Ammon's horn (tissue), 1 donor: ENCODE results near the gene DCLRE1A.
A peak's percentile ranks its signal among the peaks of the same experiment; 100 is the strongest.

Experiments
- DNase-seq: peaks from one replicate; pipeline ENCODE4 v3.0.0-alpha.2; 2016; ENCODE audit warnings: low spot score

Gene DCLRE1A

GRCh38 chr10:113854013-113854760, at the start of gene DCLRE1A, which contains the start of gene NHLRC2:
Gene DCLRE1A, minus strand, starts transcription at chr10:113854082. Its CDS starts 900 bp downstream, at chr10:113853182.
Gene NHLRC2, plus strand, starts transcription at chr10:113854661. Its CDS starts 212 bp downstream, at chr10:113854873.
- peak; percentile 87 for DNase-seq

- DNase-seq = no peak
Measured at GRCh38 chr10:113899952-113900598, 46.2 kb upstream of the DCLRE1A start.

GRCh38 chr10:113897693-113898618, 44.1 kb upstream of the DCLRE1A start:
- DNase-seq = peak; percentile 39

GRCh38 chr10:113895018-113895417, 41.1 kb upstream of the DCLRE1A start:
- no peak for DNase-seq

- no peak for DNase-seq
Measured at GRCh38 chr10:113894581-113894980, 40.7 kb upstream of the DCLRE1A start.

GRCh38 chr10:113893570-113893969, 39.7 kb upstream of the DCLRE1A start:
- DNase-seq = no peak

GRCh38 chr10:113891476-113891875, 37.6 kb upstream of the DCLRE1A start:
- DNase-seq = peak; percentile 56

- no peak for DNase-seq
Measured at GRCh38 chr10:113890769-113891168, 36.9 kb upstream of the DCLRE1A start.

- DNase-seq = no peak
Measured at GRCh38 chr10:113889911-113890310, 36.0 kb upstream of the DCLRE1A start.

- DNase-seq = no peak
Measured at GRCh38 chr10:113882240-113882639, 28.4 kb upstream of the DCLRE1A start.

- no peak for DNase-seq
Measured at GRCh38 chr10:113880236-113880635, 26.4 kb upstream of the DCLRE1A start.

GRCh38 chr10:113879691-113880090, 25.8 kb upstream of the DCLRE1A start:
- no peak for DNase-seq

GRCh38 chr10:113876461-113876860, 22.6 kb upstream of the DCLRE1A start:
- DNase-seq = no peak

- DNase-seq = no peak
Measured at GRCh38 chr10:113875212-113875611, 21.3 kb upstream of the DCLRE1A start.

- DNase-seq = no peak
Measured at GRCh38 chr10:113872139-113873030, 18.5 kb upstream of the DCLRE1A start.

- DNase-seq = no peak
Measured at GRCh38 chr10:113869789-113870188, 15.9 kb upstream of the DCLRE1A start.

- DNase-seq = no peak
Measured at GRCh38 chr10:113867904-113868303, 14.0 kb upstream of the DCLRE1A start.

GRCh38 chr10:113866551-113867394, 12.9 kb upstream of the DCLRE1A start:
- DNase-seq = no peak

- no peak for DNase-seq
Measured at GRCh38 chr10:113865901-113866300, 12.0 kb upstream of the DCLRE1A start.

GRCh38 chr10:113859261-113859660, 5.4 kb upstream of the DCLRE1A start:
- DNase-seq = no peak
